ENCODE measurements around the gene SCAPER. TPM values are rescaled to one million over a fixed set of nuclear protein-coding genes. Genes with fewer than 3 reads are reported as not detected.
A peak's percentile ranks its signal among the peaks of the same experiment; 100 is the strongest.

Gene SCAPER
- total and polyA plus RNA-seq, 8 donors = 3.0 to 23.8 (median 14.2) TPM

DNA sequence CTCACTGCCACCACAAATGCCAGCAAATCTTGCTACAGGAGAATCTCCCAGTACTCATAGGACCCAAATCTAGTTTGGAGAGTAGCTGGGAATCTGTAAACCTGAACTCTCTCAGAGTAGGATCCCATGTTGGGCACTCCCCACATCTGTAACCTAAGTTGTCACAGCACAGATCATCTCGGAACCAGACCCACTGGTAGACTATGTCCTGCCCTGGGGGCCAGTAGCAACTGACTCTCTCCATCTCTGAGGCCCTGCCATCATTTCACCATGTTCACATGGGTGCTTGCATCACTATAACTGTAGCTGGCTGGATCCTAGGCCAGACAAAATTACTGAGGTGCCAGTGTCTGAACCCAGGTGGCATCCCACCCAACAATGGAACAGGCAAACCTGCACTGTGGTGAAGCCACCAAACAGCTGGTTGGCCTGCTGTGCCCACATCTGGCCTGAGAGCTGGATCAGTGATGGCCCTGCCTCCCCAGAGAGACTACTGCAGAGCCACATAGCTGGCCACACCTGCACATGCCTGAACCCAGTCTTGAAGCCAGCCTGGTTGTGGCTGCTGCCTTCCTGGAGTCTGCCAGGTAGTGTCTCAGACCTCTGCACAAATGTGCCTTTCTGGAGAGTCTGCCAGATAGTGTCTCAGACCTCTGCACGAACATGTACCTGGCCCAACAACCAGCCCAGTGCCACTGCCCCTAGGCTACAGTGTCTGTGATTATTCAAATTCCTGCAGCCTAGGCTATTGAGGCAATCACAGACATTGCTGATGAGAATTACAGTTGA, 486.6 kb downstream of the SCAPER start:
- H3K27me3 ChIP-seq = no peaks in the 10 kb centered on the region

DNA sequence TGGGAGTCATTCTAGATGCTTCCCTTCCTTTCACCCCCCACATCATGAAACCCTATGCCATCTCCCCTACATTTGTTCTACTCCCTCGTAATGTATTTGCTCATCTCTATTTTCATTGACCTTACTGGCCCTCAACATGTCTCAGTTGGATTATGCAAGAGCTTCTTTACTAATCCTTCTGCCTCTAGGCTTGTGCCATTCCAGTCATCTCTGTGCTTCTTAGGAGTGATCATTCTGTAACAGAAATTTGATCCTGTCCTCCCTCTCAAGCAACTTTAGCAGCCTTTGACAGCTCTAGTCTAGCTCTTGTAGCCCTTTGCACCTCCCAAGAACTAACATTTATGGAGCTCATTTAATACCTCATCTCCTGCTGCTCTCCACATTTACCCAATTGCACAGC, 503.9 kb downstream of the SCAPER start:
- H3K9me3 ChIP-seq = no peaks in the 10 kb centered on the region
- peaks cover 0 to 6% (median 0%) of the 10 kb centered on the region in 3 donors for H3K36me3 ChIP-seq
- no peak overlapping the region for H3K27ac ChIP-seq
- FAIRE-seq (no peak), DNase-seq (no peak), ATAC-seq (no peak)
- peaks cover 0 to 7% (median 0%) of the 10 kb centered on the region in 3 donors for H3K4me1 ChIP-seq
- intact Hi-C loops (cut with DNase I) = no loop called here
- TF ChIP-seq, protein P1, sequence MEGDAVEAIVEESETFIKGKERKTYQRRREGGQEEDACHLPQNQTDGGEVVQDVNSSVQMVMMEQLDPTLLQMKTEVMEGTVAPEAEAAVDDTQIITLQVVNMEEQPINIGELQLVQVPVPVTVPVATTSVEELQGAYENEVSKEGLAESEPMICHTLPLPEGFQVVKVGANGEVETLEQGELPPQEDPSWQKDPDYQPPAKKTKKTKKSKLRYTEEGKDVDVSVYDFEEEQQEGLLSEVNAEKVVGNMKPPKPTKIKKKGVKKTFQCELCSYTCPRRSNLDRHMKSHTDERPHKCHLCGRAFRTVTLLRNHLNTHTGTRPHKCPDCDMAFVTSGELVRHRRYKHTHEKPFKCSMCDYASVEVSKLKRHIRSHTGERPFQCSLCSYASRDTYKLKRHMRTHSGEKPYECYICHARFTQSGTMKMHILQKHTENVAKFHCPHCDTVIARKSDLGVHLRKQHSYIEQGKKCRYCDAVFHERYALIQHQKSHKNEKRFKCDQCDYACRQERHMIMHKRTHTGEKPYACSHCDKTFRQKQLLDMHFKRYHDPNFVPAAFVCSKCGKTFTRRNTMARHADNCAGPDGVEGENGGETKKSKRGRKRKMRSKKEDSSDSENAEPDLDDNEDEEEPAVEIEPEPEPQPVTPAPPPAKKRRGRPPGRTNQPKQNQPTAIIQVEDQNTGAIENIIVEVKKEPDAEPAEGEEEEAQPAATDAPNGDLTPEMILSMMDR (IDR thresholded peaks at IDR 0.05) = no peak
- no peaks in the 10 kb centered on the region for H3K27me3 ChIP-seq
- no peak overlapping the region for H3K4me3 ChIP-seq
- WGBS, 2 donors = 87 to 100% methylated on average over 1 of the region's 1 CpG

More for the DNA sequence above, 486.6 kb downstream of the SCAPER start:
- H3K4me1 ChIP-seq = no peaks in the 10 kb centered on the region
- H3K36me3 ChIP-seq = no peaks in the 10 kb centered on the region
- WGBS, 2 donors = 91% methylated on average over 2 of the region's 2 CpGs
- TF ChIP-seq, protein P1 (IDR thresholded peaks at IDR 0.05) = no peak
- ATAC-seq (no peak), FAIRE-seq (no peak), DNase-seq (peak in 1 of 6 donors; percentile 17)
- intact Hi-C loops (cut with DNase I) = no loop called here
- no peak overlapping the region for H3K4me3 ChIP-seq
- no peaks in the 10 kb centered on the region for H3K9me3 ChIP-seq
- no peak overlapping the region for H3K27ac ChIP-seq

DNA sequence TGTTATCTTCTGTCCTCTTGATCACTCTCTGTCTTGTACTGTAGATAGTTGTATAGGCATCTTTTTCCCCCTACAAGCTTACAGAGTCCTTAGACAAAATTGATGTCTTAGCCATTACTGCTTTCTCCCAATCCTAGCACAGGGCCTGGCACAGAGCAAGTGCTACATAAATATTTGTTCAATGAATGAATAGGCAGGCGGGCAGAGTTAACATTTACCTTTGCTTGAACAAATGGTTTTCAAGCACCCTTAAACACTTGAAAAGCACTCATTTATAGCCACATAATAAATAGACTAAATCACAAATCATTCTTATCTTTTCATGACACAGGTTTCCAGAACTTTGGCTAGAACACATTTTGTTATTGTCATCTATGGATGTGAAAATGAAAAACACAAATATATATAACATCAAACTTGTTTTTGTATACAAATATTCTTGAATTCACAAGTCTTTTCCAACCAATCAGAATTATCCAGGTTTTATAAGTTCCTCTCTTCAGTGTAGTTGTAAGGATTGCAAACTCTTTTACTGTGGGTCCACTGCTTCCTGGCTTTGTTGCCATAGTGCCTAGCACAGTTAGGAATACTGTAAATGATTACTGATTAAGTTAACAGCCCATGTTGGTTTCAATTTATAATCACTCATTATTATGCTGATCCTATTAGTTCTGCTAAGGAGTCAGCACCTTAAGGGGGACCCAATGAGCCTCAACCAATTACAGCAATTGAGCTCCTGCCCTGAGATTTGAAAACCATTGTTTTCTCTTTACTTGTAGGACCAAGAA, 506.6 kb downstream of the SCAPER start:
- Histone ChIP-seq H3K27ac (no peak overlapping the region), H3K27me3 (no peaks in the 10 kb centered on the region), H3K4me1 (peaks cover 0 to 7% (median 0%) of the 10 kb centered on the region in 3 donors), H3K4me3 (no peak overlapping the region), H3K9me3 (no peaks in the 10 kb centered on the region), H3K36me3 (peaks cover 0 to 6% (median 0%) of the 10 kb centered on the region in 3 donors)
- no peak for DNase-seq
- TF ChIP-seq, protein P1 (IDR thresholded peaks at IDR 0.05) = no peak
- FAIRE-seq = no peak
- WGBS, 2 donors = 30 to 35% methylated on average over 1 of the region's 1 CpG
- peak; percentile 55 to 77 (median 68) for ATAC-seq
- intact Hi-C loops (cut with DNase I) = no loop called here

DNA sequence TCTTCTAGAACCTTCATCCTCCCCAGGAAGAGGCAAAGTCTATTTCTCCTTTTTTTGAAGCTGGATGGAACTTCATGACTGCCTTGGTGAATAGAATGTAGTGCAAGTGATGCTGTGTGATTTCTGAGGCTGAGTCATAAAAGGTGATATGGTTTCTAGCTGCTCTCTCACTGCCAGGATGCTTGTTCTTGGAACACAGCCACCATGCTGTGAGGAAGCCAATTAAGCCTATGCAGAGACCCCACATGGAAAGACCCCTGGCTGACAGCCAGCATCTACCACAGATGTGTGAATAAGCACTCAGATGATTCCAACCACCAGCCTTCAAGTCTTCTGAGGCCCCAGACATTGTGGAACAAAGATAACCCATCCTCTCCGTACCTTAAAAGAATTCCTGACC, 511.5 kb downstream of the SCAPER start:
- DNase-seq (no peak), FAIRE-seq (no peak), ATAC-seq (no peak)
- intact Hi-C loops (cut with DNase I) = no loop called here
- no peaks in the 10 kb centered on the region for H3K27me3 ChIP-seq
- TF ChIP-seq, protein P1 (IDR thresholded peaks at IDR 0.05) = no peak
- H3K36me3 ChIP-seq = no peaks in the 10 kb centered on the region
- 92 to 93% methylated on average over 1 of the region's 1 CpG for WGBS, 2 donors
- H3K4me3 ChIP-seq = no peak overlapping the region
- peaks cover 0 to 17% (median 13%) of the 10 kb centered on the region in 3 donors for H3K4me1 ChIP-seq
- no peaks in the 10 kb centered on the region for H3K9me3 ChIP-seq
- H3K27ac ChIP-seq = no peak overlapping the region
